Endodermal cell (in vitro differentiated cells): Measurements from ENCODE around the gene CLCN2. TPM values are rescaled to one million over a fixed set of nuclear protein-coding genes. Genes with fewer than 3 reads are reported as not detected.

Experiments used
- DNase-seq: peaks from one replicate; pipeline ENCODE4 v3.0.0-alpha.2; 2017
- H3K27ac ChIP-seq: 2 replicates; pipeline ENCODE4 v1.5.1; 2013; ENCODE audit warnings: mild to moderate bottlenecking, low read depth, low read length, moderate library complexity
- H3K27me3 ChIP-seq: 2 replicates; pipeline ENCODE4 v1.6.1; 2013; ENCODE audit warnings: mild to moderate bottlenecking, low read length, moderate library complexity; ENCODE audit not compliant: insufficient read depth, control insufficient read depth, poor library complexity, severe bottlenecking
- H3K36me3 ChIP-seq: 2 replicates; pipeline ENCODE4 v1.7.0; 2013; ENCODE audit warnings: mild to moderate bottlenecking, low read length, moderate library complexity; ENCODE audit not compliant: control insufficient read depth, insufficient read depth
- H3K4me1 ChIP-seq: one replicate; pipeline ENCODE4 v1.7.0; 2013; ENCODE audit warnings: low read length; ENCODE audit not compliant: control insufficient read depth, insufficient read depth
- H3K4me3 ChIP-seq: 2 replicates; pipeline ENCODE4 v1.5.1; 2013; ENCODE audit warnings: mild to moderate bottlenecking, low read length, moderate library complexity
- H3K9ac ChIP-seq: 2 replicates; pipeline ENCODE4 v1.6.1; 2013; ENCODE audit warnings: mild to moderate bottlenecking, low read length, moderate library complexity; ENCODE audit not compliant: poor library complexity, severe bottlenecking; ENCODE audit errors: extremely low read depth
- H3K9me3 ChIP-seq: 2 replicates; pipeline ENCODE4 v1.6.1; 2013; ENCODE audit warnings: mild to moderate bottlenecking, low read length, moderate library complexity; ENCODE audit not compliant: control insufficient read depth
- H3K27ac Mint-ChIP-seq: 2 replicates; pipeline ENCODE4 v1.8.0; 2020; ENCODE audit warnings: mixed read lengths
- H3K27me3 Mint-ChIP-seq: 2 replicates; pipeline ENCODE4 v1.8.0; 2021; ENCODE audit warnings: mild to moderate bottlenecking, mixed read lengths; ENCODE audit not compliant: insufficient read depth
- H3K36me3 Mint-ChIP-seq: 2 replicates; pipeline ENCODE4 v1.8.0; 2020; ENCODE audit warnings: low read depth, mixed read lengths
- H3K4me1 Mint-ChIP-seq: 2 replicates; pipeline ENCODE4 v1.8.0; 2020; ENCODE audit warnings: mixed read lengths
- H3K4me3 Mint-ChIP-seq: 2 replicates; pipeline ENCODE4 v1.8.0; 2020; ENCODE audit warnings: mild to moderate bottlenecking, moderate library complexity, mixed read lengths
- H3K9me3 Mint-ChIP-seq: 2 replicates; pipeline ENCODE4 v1.8.0; 2020; ENCODE audit warnings: mild to moderate bottlenecking, mixed read lengths
- WGBS, 2 experiments: methylation state at CpG; one replicate each; pipeline versions ENCODE4 v1.1.5 to v1.1.7; 2013; ENCODE audit warnings: missing lambda C conversion rate in 2 of 2, mixed read lengths in 1 of 2; ENCODE audit not compliant: insufficient coverage in 1 of 2, insufficient read length in 1 of 2; 5-methylcytosine and 5-hydroxymethylcytosine counted together
- total RNA-seq, 2 donors: library from RNA; stranded (reverse); fragmentation: NEBNext Ultra II Directional in 1 of 2; extraction: Animal tissue kit (Norgen Biotek cat#: 25700) in 1 of 2; gene quantifications; 2 replicates in 1 of 2; 3 replicates in 1 of 2; pipeline ENCODE4 v1.2.1, GENCODE V29; 2021
- TF ChIP-seq, protein P1 (sequence below): fragments of 200-600 bp; sonication (generic); conservative IDR thresholded peaks from 2 replicates; pipeline ENCODE4 v1.5.0; 2021; ENCODE audit warnings: antibody characterized with exemption, mild to moderate bottlenecking

CLCN2 gene
- total RNA-seq, 2 donors from 2014 or later, result 32.4 to 38.4 TPM

DNA sequence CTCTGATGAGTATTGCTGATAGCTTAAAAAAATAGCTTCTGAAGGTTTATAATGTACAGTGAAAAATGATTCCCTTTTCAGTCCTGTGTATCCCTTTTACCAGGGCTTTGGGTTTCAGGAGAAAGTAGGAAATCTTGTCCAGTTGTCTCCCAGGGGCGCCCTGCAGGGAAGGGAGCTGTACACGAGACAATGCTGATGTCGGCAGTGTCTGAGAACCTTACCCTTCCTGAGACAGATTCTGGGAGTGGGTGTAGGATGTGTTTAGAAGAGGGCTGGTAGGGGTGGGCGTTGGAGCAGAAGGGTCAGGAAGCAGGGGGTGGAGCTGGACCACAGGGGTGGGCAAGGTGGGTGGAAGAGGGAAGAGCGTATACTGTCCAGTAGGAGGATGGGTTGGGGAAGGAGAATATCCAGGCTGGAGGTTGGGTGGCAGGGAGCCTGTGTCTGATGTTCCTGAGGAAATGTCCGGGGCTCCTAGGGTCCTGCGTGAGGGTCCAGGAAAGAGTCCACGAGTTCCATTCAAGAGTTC, 11.0 kb upstream of the CLCN2 start:
- no peak overlapping the region for H3K4me3 ChIP-seq
- Mint-ChIP-seq H3K4me1 (peaks cover 40% of the 10 kb centered on the region), H3K27ac (no peak overlapping the region), H3K27me3 (peaks cover 5% of the 10 kb centered on the region), H3K4me3 (no peak overlapping the region), H3K9me3 (no peaks in the 10 kb centered on the region), H3K36me3 (peaks cover 19% of the 10 kb centered on the region)
- TF ChIP-seq, protein P1, sequence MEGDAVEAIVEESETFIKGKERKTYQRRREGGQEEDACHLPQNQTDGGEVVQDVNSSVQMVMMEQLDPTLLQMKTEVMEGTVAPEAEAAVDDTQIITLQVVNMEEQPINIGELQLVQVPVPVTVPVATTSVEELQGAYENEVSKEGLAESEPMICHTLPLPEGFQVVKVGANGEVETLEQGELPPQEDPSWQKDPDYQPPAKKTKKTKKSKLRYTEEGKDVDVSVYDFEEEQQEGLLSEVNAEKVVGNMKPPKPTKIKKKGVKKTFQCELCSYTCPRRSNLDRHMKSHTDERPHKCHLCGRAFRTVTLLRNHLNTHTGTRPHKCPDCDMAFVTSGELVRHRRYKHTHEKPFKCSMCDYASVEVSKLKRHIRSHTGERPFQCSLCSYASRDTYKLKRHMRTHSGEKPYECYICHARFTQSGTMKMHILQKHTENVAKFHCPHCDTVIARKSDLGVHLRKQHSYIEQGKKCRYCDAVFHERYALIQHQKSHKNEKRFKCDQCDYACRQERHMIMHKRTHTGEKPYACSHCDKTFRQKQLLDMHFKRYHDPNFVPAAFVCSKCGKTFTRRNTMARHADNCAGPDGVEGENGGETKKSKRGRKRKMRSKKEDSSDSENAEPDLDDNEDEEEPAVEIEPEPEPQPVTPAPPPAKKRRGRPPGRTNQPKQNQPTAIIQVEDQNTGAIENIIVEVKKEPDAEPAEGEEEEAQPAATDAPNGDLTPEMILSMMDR, result no peak
- H3K9ac ChIP-seq, result no peak overlapping the region
- H3K36me3 ChIP-seq, result peaks cover 21% of the 10 kb centered on the region
- no peak for DNase-seq
- H3K9me3 ChIP-seq, result no peaks in the 10 kb centered on the region
- H3K27me3 ChIP-seq, result peaks cover 4% of the 10 kb centered on the region
- 90 to 92% methylated on average over 6 to 8 of the region's 8 CpGs for WGBS, 2 experiments
- no peak overlapping the region for H3K27ac ChIP-seq
- H3K4me1 ChIP-seq, result peaks cover 9% of the 10 kb centered on the region

DNA sequence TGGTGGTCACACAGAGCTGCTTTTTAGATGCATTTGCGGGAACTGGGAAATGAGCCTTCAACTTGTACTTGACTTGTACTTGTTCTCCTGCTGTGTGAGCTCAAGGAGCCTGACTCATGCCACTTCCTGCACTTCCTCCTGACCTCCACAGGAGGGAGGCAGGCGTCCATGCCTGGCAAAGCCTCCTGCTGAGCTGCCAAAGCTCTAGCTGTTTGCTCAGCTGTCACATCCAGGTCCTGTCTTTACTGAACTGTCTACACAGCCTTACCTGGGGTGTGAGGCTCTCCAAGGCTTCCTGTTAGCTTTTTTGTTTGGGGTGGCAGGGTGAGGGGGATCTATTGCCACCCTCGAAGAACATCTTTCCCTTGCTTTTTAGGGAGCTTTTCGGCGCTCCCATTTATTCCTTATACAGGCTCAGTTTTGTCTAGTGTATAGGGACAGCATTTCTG, 10.2 kb upstream of the CLCN2 start:
- Mint-ChIP-seq H3K27ac (peak overlapping the region; percentile 49), H3K27me3 (peaks cover 4% of the 10 kb centered on the region), H3K4me3 (no peak overlapping the region), H3K9me3 (no peaks in the 10 kb centered on the region), H3K4me1 (peaks cover 33% of the 10 kb centered on the region), H3K36me3 (peaks cover 27% of the 10 kb centered on the region)
- Histone ChIP-seq H3K9ac (no peak overlapping the region), H3K27ac (no peak overlapping the region), H3K9me3 (no peaks in the 10 kb centered on the region), H3K36me3 (peaks cover 29% of the 10 kb centered on the region), H3K4me1 (peaks cover 7% of the 10 kb centered on the region), H3K4me3 (no peak overlapping the region), H3K27me3 (peaks cover 4% of the 10 kb centered on the region)
- TF ChIP-seq, protein P1, result peak; percentile 97
- peak; percentile 94 for DNase-seq
- WGBS, 2 experiments, result 14 to 33% methylated on average over 2 to 5 of the region's 5 CpGs

DNA sequence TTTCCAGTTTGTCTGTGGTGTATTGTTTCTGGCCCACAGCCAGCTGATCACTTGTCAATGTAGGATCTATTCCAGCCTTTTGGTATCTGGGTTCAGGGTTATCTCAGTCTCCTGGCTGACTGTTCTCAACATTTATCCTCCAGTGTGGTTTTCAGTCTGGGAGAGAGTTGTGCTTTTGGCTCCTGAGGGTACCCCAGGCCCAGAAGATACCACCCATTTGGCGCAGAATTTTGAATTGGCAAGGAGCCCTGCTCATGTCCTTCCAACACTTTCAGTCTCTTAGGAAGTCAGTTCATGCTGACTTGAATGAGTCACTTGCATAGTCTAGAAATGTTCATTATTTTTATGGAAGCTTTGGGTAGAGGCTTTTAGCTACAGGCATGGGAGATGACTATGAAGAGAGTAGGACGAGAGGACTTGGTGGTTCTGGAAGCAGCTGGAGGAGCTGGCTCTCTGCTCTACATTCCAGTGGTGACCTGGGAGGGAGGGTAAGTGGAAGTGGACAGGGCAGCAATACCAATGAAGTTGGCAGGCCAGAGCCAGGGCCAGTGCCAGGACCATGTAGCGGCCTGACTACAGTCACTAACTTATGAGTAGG, 7.3 kb upstream of the CLCN2 start:
- no peak overlapping the region for H3K27ac Mint-ChIP-seq
- H3K4me3 Mint-ChIP-seq, result no peak overlapping the region
- no peak for DNase-seq
- H3K27me3 Mint-ChIP-seq, result no peaks in the 10 kb centered on the region
- 89 to 94% methylated on average over 3 of the region's 3 CpGs for WGBS, 2 experiments
- Histone ChIP-seq H3K27me3 (peaks cover 4% of the 10 kb centered on the region), H3K9me3 (no peaks in the 10 kb centered on the region), H3K27ac (no peak overlapping the region), H3K36me3 (peaks cover 49% of the 10 kb centered on the region), H3K4me3 (no peak overlapping the region), H3K9ac (no peak overlapping the region), H3K4me1 (peaks cover 7% of the 10 kb centered on the region)
- H3K9me3 Mint-ChIP-seq, result no peaks in the 10 kb centered on the region
- peaks cover 34% of the 10 kb centered on the region for H3K4me1 Mint-ChIP-seq
- H3K36me3 Mint-ChIP-seq, result peaks cover 47% of the 10 kb centered on the region
- TF ChIP-seq, protein P1, result no peak
